NCI-H187 treated with DMSO at 0.1 percent for 48 hours (cell line): Measurements from ENCODE around the gene S1PR3.

Source experiments
- DNase-seq: peaks from one replicate; lab custom pipeline; 2025; lab: John Stamatoyannopoulos, UW

Gene S1PR3

GRCh38 chr9:88969646-88970373 lies 21.5 kb upstream of the S1PR3 start:
- DNase-seq = no peak

GRCh38 chr9:88971131-88971960 lies 19.9 kb upstream of the S1PR3 start:
- no peak for DNase-seq

GRCh38 chr9:88972401-88972800 lies 18.9 kb upstream of the S1PR3 start:
- DNase-seq = no peak

GRCh38 chr9:88973281-88974045 lies 17.8 kb upstream of the S1PR3 start:
- DNase-seq = no peak

DNA sequence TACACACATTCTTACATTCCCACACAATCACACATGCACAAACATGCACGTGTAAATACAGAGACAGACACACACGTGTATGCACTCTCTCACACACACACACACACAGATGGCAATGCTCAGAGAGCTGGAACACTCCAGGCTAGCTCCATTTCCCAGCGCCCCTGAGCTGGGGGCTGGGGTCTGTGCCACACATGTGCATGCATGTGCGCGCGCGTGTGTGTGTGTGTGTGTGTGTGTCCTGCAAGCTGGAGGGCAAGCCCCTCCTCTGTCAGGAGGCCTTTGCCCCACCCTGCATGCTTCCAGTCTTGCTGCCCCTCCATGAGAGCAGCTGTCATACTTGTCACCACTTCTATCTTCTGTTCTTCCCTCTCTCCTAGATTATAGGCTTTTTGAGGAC lies 16.6 kb upstream of the S1PR3 start:
- no peak for DNase-seq

GRCh38 chr9:88975966-88976889 lies 15.0 kb upstream of the S1PR3 start:
- no peak for DNase-seq

DNA sequence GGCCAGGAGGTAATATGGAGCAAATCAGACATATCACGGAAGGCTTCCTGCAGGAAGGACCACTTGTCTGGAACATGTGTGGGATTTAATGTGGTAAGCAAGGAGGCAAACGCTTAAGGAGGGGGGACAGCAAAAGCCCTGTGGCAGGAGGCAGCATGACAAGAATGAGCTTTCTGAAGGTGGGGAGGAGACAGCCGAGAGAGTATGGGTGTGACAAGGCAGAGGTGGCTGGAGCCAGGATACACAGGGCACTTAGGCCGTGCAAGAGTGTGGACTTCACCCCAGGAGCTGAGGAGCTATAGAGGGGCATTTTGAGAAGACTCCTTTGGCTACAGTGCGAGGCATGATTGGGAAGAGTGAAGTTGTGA lies 14.4 kb upstream of the S1PR3 start:
- DNase-seq = no peak

DNA sequence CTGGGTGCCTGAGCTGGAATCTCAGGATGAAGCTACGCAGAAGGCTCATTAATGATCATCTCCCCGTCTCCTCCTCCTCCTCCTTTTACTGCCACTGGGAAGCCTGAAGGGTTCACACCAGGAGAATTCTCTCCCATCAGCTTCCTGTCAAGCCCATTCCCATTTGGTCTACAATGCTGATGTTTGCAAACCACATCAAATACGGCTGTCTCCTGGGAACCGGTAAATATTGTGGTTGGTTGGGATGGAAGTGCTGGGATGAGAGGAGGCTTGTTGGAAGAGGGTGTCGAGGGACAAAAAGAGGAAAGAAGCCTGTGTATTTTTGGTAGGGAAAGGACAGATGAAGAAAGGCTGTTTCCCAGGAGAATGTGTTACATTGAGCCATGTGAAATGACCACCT lies 13.2 kb upstream of the S1PR3 start:
- no peak for DNase-seq

DNA sequence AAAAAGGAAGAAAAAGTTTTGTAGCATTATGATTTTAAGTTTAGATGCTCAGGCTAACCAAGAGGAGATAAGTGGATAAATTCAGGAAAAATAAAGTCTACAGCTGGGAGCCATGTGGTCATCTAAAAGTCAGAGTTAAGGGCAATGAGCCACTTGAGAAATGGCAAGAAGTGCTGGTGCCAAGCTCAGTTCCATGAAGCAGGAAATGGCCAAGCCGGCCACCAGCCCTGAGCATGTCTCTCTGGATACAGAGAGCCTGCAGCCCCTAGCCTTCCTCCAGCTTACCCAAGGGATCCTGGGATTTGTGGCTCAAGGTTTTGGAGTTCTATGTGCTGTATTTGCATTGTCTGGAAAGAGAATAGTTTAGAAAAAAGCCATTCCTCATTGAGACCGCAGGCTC lies 12.2 kb upstream of the S1PR3 start:
- no peak for DNase-seq

DNA sequence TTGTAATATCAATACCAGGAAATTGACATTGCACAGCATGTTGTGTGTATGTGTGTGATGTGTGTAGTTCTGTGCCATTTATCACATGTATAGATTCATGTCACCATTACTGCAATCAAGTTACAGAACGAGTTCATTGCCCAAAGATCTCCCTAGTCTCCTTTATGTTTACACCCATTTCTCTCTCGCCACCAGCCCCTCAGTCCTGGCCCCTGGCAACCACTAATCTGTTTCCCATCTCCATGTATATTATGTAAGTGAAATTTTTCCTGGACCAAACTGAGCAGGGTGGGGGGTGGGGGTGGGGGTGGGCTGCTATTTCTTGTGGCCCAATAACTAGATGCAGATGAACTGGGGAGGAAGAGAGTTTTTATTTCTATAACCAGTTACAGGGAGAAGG lies 11.5 kb upstream of the S1PR3 start:
- DNase-seq = no peak

GRCh38 chr9:88980740-88981203 lies 10.5 kb upstream of the S1PR3 start:
- DNase-seq = no peak

- DNase-seq = no peak
Observed at GRCh38 chr9:88983865-88984542, 7.3 kb upstream of the S1PR3 start.

- DNase-seq = no peak
Observed at GRCh38 chr9:88984543-88984883, 6.8 kb upstream of the S1PR3 start.

DNA sequence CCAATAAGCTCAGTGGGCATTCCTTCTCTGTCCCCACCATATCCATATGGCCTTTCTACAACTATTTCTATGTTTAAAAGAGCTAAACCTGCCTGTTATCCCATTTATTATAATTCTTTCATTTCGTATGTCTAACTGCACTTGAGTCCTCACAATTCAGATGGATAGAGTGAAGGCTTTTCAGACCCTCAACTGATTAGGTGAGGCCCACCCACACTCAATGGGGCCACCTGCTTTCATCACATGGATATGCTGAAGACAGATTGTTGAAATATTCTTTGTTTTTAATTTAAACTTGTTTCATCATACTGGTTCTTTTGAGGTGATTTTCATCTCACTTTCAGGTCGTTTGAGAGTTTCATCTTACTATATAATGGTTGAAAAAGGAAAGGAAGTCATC lies 5.7 kb upstream of the S1PR3 start:
- DNase-seq = no peak

DNA sequence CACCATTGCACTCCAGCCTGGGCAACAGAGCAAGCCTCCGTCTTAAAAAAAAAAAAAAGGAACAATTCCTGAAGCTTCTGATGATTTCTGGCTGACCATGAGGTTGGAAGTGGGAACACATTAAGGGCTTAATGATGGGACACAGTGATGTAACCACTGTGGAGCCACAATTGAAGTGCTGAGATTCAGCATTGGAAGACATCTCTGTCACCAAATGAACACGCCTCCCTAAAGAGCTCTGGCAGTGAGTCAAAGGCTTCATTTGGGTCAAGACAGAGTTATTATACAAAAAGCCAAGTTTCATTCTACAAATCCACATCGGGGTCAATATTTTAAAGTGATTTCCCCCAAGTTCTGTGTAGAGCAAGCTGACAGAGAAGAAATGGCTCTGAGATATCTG lies 4.5 kb upstream of the S1PR3 start:
- DNase-seq = no peak

GRCh38 chr9:88987661-88988060 lies 3.6 kb upstream of the S1PR3 start:
- DNase-seq = no peak

DNA sequence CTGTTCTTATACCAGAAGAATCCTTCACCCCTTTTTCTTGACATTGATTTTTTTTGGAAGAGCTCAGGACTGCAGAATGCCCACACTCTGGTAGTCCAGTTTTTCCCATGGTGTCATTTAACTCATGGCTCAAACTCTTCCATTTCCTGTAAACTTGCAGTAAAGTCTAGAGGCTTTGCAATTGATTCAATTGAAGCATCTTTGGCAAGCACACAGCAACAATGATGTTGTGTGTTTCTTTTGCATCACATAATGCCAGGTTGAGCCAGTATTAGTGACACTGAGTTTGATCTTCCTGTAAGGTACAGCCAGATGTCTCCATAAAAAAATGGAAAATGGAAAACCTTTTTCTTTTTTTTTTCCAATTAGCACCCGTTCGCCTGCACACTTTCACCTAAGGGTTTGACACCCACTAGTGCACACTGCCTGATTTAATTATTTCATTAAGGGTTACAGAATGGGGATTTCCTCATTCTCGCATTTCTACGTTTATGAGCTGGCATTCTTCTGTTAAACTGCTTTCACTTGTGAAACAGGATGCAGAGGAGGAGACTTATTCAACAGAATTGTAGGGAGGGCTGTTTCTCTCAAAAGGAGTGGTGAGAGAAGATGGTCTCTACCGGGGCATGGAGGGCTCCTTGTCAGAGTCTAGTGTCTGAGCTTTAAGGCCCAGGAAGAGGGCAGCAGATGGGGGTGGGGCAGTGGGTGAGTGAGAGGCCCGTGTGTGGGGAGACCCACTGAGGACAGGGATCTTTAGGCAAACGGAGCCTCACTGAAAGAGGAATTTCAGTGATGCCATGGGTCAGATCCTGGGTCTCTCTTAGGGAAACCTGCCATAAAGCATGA lies 2.2 kb upstream of the S1PR3 start:
- no peak for DNase-seq

DNA sequence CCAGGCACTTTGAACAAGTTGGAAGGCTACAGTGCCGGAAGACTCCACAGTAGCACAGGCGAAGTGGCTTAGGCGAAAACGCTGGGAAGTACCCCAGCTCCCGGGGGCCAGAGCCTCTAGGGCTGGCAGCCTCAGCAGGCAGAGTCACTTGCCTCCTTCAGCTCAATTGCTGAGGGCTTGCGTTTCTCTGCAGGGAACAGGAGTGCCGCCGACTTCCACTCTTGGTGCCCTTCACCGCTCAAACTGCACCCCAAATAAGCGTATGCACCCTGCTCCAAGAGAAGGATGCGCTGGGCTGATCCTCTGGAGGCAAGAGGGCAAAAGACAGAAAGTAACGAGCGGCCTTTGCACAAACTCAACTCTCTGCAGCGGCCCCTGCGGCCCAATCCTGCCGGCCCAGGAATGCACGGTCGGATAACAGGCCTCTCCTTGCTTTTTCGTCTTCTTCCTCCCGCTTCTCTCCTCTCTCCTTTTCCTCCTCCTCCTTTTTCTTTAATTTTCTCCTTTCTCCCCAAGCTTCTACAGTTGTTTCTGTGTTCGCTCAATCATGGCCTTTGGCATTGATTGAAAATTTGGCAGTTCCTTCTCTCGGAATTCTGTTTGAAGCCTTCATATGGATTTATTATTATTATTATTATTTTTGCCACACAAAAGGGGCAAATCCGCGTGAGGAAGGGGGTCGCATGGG lies 1.1 kb upstream of the S1PR3 start:
- no peak for DNase-seq

- DNase-seq = no peak
Observed at GRCh38 chr9:88990729-88991065, 571 bp upstream of the S1PR3 start.

DNA sequence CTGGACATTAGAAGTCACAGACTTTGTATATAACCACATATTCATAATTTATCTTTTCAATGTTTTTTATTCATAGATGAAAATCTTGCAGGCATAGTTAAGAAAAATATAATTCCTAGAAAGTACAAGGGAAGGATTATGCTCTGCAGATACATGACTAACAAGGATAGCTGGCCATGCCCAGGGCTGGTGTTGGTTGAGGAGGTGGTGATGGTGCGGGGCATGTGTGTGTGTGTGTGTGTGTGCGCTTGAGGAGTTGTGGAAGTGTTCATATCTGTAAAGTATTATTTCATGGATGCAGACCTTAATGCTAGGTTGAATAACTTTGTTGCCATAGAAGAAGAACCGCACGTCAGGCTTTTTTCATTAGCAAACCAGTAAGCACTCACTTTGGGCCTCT lies 1.3 kb downstream of the S1PR3 start:
- DNase-seq = no peak
